Glomerular endothelial cell (primary cell): ENCODE measurements around the gene RFLNA. TPM values are rescaled to one million over a fixed set of nuclear protein-coding genes. Genes with fewer than 3 reads are reported as not detected.

Source experiments
- DNase-seq: peaks from one replicate; pipeline ENCODE4 v3.0.0-alpha.2; 2011; ENCODE audit warnings: low read depth, low spot score; ENCODE audit errors: extremely low read depth
- total RNA-seq: library from RNA; depleted of rRNA; stranded (reverse); fragments of >200 nt; gene quantifications from 2 replicates; pipeline ENCODE4 v1.2.3, GENCODE V29; 2015

RFLNA gene
- total RNA-seq, 1 donor from 2014 or later: 0.41 TPM

DNA sequence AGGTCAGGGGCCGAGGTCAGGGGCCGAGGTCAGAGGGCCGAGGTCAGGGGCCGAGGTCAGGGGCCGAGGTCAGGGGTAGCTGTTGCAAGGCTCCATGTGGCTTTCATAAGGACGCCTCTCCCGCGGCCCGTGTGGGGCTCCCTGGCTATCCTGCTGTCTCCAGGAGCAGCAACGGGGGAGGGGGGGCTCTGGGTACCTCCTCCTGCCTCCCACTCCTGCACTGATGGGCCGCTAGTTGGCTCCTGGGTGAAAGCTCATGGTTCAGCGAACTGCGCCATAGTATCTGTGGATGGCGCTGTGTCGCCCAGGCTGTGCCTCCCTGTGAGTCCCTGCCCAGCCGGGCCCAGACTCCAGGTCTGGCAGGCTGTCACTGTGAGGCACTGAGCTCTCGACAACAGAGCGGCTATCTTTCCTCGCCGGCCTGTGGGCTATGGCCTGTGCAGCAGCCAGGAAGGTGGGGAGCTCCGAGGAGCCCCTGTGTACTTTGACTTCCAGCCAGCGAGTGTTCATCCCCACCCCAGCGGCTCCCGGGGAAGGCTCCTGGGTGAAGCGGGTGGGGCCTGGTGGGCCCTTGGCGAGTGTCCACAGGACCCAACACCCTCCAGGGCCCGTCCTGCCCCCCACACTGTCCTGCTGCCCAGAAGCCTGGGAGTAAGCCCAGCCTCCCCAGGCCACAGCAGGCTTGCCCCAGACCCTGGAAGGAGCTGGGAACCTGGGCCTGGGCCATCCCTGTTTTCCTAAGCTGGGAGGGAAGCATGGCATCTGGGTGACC lies 8.1 kb downstream of the RFLNA start:
- DNase-seq: no peak

DNA sequence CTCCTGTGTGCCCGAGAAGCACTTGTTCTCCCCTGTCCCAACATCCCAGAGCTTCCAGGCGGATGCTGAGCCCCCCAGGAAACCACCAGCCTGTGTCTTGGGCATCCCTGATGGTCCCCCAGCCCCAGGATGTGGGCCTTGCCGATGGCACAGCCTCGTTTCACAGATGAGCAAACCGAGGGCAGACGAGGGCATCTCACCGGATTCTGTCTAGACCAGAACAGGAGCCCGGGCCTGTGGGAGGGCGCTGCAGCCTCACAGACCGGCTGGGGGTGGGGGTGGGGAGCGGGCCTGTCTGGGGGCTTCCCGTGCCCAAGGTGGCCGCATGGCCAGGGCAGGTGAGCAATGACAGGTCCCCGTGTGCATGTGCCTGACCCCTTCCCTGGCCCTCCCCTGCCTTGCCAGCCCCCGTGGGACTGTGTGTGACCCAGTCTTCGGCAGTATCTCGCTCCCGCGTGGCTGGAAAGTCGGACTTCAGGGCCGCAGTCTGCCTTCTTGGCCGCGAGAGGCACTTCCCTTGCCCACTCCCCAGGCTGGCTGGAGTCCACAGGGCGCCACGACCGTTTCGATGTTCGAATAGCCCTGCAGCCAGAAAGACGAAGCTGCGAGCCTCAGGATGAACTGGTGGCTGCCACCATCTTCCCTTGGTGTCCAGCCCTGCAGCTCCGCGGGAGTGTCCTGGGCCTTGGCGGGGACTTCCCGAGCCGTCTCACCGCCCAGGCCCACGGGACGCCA lies 8.9 kb downstream of the RFLNA start:
- no peak for DNase-seq

DNA sequence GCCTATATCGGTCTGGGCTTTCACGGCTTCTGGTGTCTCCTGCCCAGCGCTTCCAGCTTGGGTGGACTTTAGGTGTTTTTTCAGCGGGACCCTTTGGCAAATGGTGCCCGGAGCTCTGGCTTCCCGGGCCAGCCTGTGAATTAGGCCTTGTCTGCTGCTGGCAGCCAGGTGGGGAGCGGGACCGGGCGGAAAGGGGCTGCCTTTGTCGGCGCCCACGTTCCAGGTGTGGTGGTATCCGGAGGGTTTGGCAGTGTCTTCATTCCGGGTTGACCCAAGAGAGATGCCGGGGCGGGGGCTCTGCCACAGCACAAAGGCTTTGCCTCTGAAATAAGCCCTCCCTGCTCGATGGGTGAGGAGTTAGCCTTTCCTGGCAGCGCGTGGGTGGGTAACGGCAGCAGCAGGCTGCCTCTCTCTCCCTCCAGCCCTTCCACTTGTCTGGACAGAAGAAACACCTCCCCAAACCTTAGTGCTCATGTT lies 9.5 kb downstream of the RFLNA start:
- DNase-seq: no peak

GRCh38 chr12:124305136-124305535 lies 10.2 kb downstream of the RFLNA start:
- no peak for DNase-seq

- no peak for DNase-seq
These were observed 11.1 kb downstream of the RFLNA start for GRCh38 chr12:124305776-124306685.

GRCh38 chr12:124306686-124307555 lies 12.0 kb downstream of the RFLNA start:
- DNase-seq: no peak

- no peak for DNase-seq
These were observed 12.6 kb downstream of the RFLNA start for GRCh38 chr12:124307556-124307825.

GRCh38 chr12:124308741-124309140 lies 13.8 kb downstream of the RFLNA start:
- DNase-seq: no peak

DNA sequence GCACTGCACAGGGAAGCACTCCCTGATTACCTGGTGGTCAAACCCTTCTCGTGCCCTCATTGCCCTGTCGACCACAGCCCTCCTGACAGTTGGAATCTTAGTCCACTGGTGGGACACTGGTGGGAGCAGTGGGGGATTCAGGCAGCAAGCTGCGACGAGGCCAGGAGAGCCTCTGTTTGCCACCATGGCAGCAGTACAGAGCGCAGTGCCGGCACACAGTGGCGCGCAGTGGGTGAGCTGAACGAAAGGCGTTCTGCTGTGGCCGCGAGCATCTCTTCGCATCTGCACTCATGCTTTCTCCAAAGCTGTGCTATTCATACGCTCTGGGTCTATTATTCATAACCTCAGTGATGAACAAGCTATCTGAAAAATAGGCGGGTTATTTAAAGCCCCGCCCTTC lies 14.3 kb downstream of the RFLNA start:
- no peak for DNase-seq

GRCh38 chr12:124309744-124310143 lies 14.9 kb downstream of the RFLNA start:
- no peak for DNase-seq

GRCh38 chr12:124310178-124310577 lies 15.3 kb downstream of the RFLNA start:
- no peak for DNase-seq

DNA sequence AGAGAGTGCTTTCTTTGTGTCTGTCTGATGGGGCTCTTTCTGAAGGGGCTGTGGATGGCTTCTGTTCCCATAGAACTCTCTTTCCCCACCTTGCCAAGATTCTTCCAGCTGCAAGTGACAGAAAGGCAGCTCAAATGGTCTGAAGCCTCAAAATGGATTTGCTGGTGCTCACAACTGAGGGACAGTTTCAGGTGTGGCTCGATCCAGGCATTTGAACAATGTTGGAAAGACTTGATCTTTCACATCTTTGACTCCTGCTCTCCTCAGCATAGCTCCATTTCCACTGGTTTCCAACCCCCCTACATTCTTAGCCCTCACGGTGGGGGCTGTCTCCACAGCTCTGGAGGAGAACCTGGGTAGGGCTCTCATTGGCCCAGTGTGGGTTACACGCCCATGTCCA lies 15.9 kb downstream of the RFLNA start:
- DNase-seq: no peak

DNA sequence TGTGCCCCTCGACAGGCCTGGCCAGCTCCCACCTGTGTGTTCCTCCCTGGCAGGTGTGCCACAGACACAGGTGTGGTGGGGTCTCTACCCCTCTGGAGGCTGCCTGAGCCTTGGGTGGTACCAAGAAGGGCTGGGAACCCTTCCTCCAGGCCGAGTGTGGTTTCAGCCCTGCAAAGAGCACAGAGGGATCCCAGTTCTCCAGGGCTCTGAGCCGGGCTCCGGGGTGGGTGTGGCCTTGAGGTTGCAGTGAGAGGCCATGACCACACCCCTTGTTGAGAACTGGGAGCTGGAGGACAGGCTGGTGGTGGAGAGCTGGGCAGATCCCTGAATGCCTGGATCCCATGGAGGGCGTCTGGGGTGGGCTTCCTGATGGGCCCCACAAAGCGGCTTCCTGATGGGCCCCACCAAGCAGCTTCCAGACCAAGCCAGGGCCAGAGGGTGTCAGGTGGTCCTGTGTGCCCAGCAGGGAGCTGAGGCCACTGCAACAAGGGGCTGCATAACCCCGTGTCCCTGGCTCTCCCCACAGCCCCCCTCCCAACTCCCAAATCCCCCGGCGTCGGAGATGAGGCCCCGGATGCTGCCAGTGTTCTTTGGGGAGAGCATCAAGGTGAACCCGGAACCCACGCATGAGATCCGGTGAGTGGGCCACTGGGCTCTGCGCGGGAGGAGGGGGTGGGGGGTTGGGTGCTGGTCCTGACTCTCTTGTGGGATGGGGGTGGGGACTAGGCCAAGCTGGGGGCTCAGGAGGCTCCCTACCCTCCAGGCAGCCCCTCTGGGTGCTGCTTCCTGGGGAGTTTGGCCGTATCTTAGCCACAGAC lies 16.6 kb downstream of the RFLNA start:
- no peak for DNase-seq

DNA sequence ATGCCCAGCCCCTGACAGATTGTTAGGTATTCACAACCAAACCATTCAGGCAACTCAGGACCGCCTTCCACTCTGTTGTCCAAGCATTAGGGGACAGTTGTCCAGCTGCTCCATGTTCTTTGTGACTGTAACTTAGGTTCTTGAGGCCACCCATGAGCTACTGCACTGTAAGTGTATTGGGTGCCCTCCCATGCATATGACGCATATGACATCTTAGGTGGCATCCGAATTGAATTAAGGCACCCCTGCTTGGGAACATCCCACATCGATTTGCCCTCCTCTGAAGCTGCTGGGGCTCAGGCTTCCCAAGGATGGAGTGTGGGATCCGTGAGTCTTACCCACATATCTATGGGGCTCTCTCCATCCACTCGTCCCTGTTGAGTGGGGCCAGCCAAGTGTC lies 17.7 kb downstream of the RFLNA start:
- DNase-seq: no peak

- DNase-seq: no peak
These were observed 19.3 kb downstream of the RFLNA start for GRCh38 chr12:124314207-124314606.

DNA sequence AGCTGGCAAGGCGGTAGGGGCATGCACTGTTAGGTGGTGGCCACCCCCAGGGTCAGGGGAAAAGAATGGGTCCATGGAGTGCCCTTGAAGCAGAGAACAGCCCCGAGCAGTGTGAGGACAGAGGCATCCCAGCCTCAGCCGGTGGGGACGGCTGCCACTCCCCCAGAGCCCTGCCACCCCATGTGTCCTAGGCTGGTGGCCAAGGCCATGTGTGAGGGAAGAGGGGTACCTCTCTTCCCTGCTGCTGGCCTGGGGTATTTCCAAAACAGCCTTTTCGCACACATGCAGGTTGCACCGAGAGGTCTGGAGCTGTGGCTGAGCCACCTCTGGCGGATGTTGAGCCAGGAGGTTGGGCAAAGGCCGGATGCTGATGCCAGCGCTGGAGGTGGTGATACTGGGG lies 19.9 kb downstream of the RFLNA start:
- DNase-seq: no peak

GRCh38 chr12:124315372-124316044 lies 20.6 kb downstream of the RFLNA start:
- no peak for DNase-seq

- DNase-seq: no peak
These were observed 21.5 kb downstream of the RFLNA start for GRCh38 chr12:124316257-124316900.

DNA sequence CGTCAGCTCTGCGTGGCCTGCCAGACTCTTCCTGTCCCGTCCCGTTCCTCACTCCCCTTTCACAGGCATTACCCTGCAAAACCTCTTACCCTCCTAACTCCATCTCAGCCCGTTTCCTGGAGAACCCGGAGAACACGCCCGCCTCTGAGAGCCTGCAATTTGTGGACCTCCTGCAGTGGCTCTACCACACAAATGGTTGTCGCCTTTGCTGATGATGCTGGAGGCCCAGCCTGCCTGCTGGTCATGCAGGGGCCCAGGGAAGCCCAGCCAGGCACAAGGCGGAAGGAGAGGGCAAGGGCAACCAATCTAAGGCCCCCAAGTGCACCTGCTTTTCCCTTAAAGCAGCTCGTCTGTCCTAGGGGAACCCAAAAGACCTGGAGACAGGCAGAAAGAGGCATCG lies 22.5 kb downstream of the RFLNA start:
- no peak for DNase-seq
